OCI-LY7 (cell line): Measurements from ENCODE around the gene RMDN3. TPM values are rescaled to one million over a fixed set of nuclear protein-coding genes. Genes with fewer than 3 reads are reported as not detected.

Source experiments
- BruUV-seq: library from RNA; stranded (reverse); fragments of 400-500 nt; replicated peaks from 2 replicates; lab custom pipeline; 2021; lab: Mats Ljungman, UMichigan
- CTCF ChIA-PET: fragments of 300-600 bp; sonication (Branson Sonifier 250); formaldehyde crosslinking; loops from one replicate; lab custom pipeline; 2022; ENCODE audit warnings: antibody characterized with exemption; ENCODE audit not compliant: unreplicated experiment; lab: Charles Lee
- POLR2A ChIA-PET: fragments of 300-600 bp; sonication (Branson Sonifier 250); formaldehyde crosslinking; loops from one replicate; lab custom pipeline; 2022; ENCODE audit warnings: antibody characterized with exemption; lab: Charles Lee
- DNase-seq: peaks from one replicate; pipeline ENCODE4 v3.0.0-alpha.2; 2015; ENCODE audit warnings: low spot score
- H2AFZ ChIP-seq: fragments of 200-600 bp; sonication (generic), shearing (Covaris generic); 2 replicates; pipeline ENCODE4 v1.6.1; 2014; ENCODE audit warnings: mild to moderate bottlenecking, antibody characterized with exemption, low read length, moderate library complexity
- H3K27ac ChIP-seq: fragments of 200-600 bp; sonication (generic); 2 replicates; pipeline ENCODE4 v1.5.1; 2014; ENCODE audit warnings: mixed run types, low read depth, mild to moderate bottlenecking, moderate library complexity, low read length, inconsistent platforms; ENCODE audit not compliant: poor library complexity, severe bottlenecking
- H3K36me3 ChIP-seq: fragments of 200-600 bp; sonication (generic); 2 replicates; pipeline ENCODE4 v1.6.1; 2014; ENCODE audit warnings: mild to moderate bottlenecking, antibody characterized with exemption, low read length, moderate library complexity, mixed read lengths; ENCODE audit not compliant: insufficient read depth
- H3K4me1 ChIP-seq: fragments of 200-600 bp; sonication (generic); 2 replicates; pipeline ENCODE4 v1.5.1; 2014; ENCODE audit warnings: mild to moderate bottlenecking, low read length; ENCODE audit not compliant: insufficient read depth, poor library complexity, severe bottlenecking
- H3K4me2 ChIP-seq: fragments of 200-600 bp; sonication (generic); 2 replicates; pipeline ENCODE4 v1.6.1; 2014; ENCODE audit warnings: mild to moderate bottlenecking, low read length
- H3K4me3 ChIP-seq: fragments of 200-600 bp; sonication (generic); 2 replicates; pipeline ENCODE4 v1.5.1; 2014; ENCODE audit warnings: mild to moderate bottlenecking, low read depth, low read length; ENCODE audit not compliant: poor library complexity, severe bottlenecking
- H3K79me2 ChIP-seq: fragments of 200-600 bp; sonication (generic); 2 replicates; pipeline ENCODE4 v1.6.1; 2016; ENCODE audit warnings: low read depth, mild to moderate bottlenecking, low read length, moderate library complexity, mixed read lengths; ENCODE audit not compliant: insufficient read depth
- H3K9me2 ChIP-seq: fragments of 200-600 bp; sonication (generic); 2 replicates; pipeline ENCODE4 v1.6.1; 2016; ENCODE audit warnings: mild to moderate bottlenecking, low read length, mixed read lengths; ENCODE audit not compliant: insufficient read depth
- H3K9me3 ChIP-seq: fragments of 200-600 bp; sonication (generic); 2 replicates; pipeline ENCODE4 v1.6.1; 2014; ENCODE audit warnings: mild to moderate bottlenecking, mixed run types, low read length, mixed read lengths
- H4K20me1 ChIP-seq: fragments of 200-600 bp; sonication (generic); 2 replicates; pipeline ENCODE4 v1.6.1; 2014; ENCODE audit warnings: mild to moderate bottlenecking, antibody characterized with exemption, low read length, moderate library complexity, mixed read lengths; ENCODE audit not compliant: insufficient read depth
- CTCF ChIP-seq: fragments of 200-600 bp; sonication (generic); conservative IDR thresholded peaks from 2 replicates; pipeline ENCODE4 v1.5.1; 2014; ENCODE audit warnings: mild to moderate bottlenecking, antibody characterized with exemption, low read length, moderate library complexity, mixed read lengths
- EZH2phosphoT487 ChIP-seq: fragments of 200-600 bp; sonication (generic); IDR thresholded peaks from 2 replicates; pipeline ENCODE4 v1.6.1; 2018; ENCODE audit warnings: low read depth, borderline replicate concordance, mild to moderate bottlenecking, mixed run types, antibody characterized with exemption, low read length, moderate library complexity, mixed read lengths
- intact Hi-C: fragments of 100-400 bp; cut with micrococcal nuclease; formaldehyde crosslinking; loops from one replicate; pipeline ENCODE4 v1.10.0; 2022; ENCODE audit not compliant: unreplicated experiment
- total RNA-seq, 2 experiments: library from RNA; depleted of rRNA in 1 of 2; stranded (reverse); fragments of >200 nt in 1 of 2; shearing (Covaris generic) in 1 of 2; gene quantifications; 2 replicates each; pipeline ENCODE4 v1.2.3, GENCODE V29; 2014 to 2022

RMDN3 gene
- total RNA-seq, 2 experiments from 2014 or later: 10.7 to 23.7 TPM

- peak within 1 kb of the TSS; percentile 97 for H3K27ac ChIP-seq
- BruUV-seq: no TSS peak
- H2AFZ ChIP-seq: peak within 1 kb of the TSS; percentile 26; the same call in 1 of the 2 replicates
- intact Hi-C loops: loop anchor here (1.0 to 5.0 kb wide), 6 partner anchors 13 to 177 kb away; partner anchors contain the start of genes DNAJC17, KNL1, RAD51 and RMDN3
- POLR2A ChIA-PET: interaction anchor here (0.6 to 3.3 kb wide), 14 partner anchors 12 to 348 kb away, joined by 3 to 15 read pairs (median 4); partner anchors contain the start of genes CCDC32, DNAJC17, RPUSD2 and ZFYVE19
- no peak for TF ChIP-seq CTCF
- no peak for TF ChIP-seq EZH2phosphoT487
- no peaks in the 10 kb centered on the region for H4K20me1 ChIP-seq
- H3K4me2 ChIP-seq: peak within 1 kb of the TSS; percentile 80
- no peaks in the 10 kb centered on the region for H3K9me3 ChIP-seq
- CTCF ChIA-PET: interaction anchor here (0.5 to 1.8 kb wide), 6 partner anchors 12 to 122 kb away, joined by 3 to 5 read pairs (median 3); no protein-coding TSS in a partner anchor
- peaks cover 4% of the 10 kb centered on the region; the same call in 1 of the 2 replicates for H3K79me2 ChIP-seq
- peaks cover 50% of the 10 kb centered on the region; the same call in 1 of the 2 replicates for H3K36me3 ChIP-seq
- H3K4me1 ChIP-seq: peaks cover 59% of the 10 kb centered on the region
- H3K4me3 ChIP-seq: peak within 1 kb of the TSS; percentile 61
- no peaks in the 10 kb centered on the region for H3K9me2 ChIP-seq
- peak; percentile 94 for DNase-seq
Observed at GRCh38 chr15:40769274-40770146, 14.5 kb upstream of the RMDN3 start, which contains the start of gene C15orf62. Gene C15orf62, plus strand, starts transcription at chr15:40769980. Its CDS starts 516 bp downstream, at chr15:40770496.

- H3K36me3 ChIP-seq: peaks cover 47% of the 10 kb centered on the region; the same call in 1 of the 2 replicates
- H3K9me2 ChIP-seq: no peaks in the 10 kb centered on the region
- peak overlapping the region; percentile 80 for H3K4me2 ChIP-seq
- intact Hi-C loops: loop anchor here (1.0 to 5.0 kb wide), 6 partner anchors 13 to 176 kb away; partner anchors contain the start of genes DNAJC17, KNL1, RAD51 and RMDN3
- ChIA-PET CTCF (interaction anchor here (0.5 to 1.8 kb wide), 5 partner anchors 11 to 123 kb away, joined by 3 to 5 read pairs (median 3); no protein-coding TSS in a partner anchor), POLR2A (interaction anchor here (0.9 to 3.3 kb wide), 9 partner anchors 12 to 200 kb away, joined by 3 to 15 read pairs (median 4); partner anchors contain the start of genes DNAJC17, RPUSD2 and ZFYVE19)
- no TSS peak for BruUV-seq
- peak overlapping the region; percentile 26; the same call in 1 of the 2 replicates for H2AFZ ChIP-seq
- H3K79me2 ChIP-seq: peaks cover 4% of the 10 kb centered on the region; the same call in 1 of the 2 replicates
- H3K4me1 ChIP-seq: peaks cover 59% of the 10 kb centered on the region
- H4K20me1 ChIP-seq: no peaks in the 10 kb centered on the region
- TF ChIP-seq EZH2phosphoT487: no peak
- TF ChIP-seq CTCF: peak; percentile 62
- DNase-seq: peak; percentile 45
- H3K27ac ChIP-seq: peak overlapping the region; percentile 97
- no peaks in the 10 kb centered on the region for H3K9me3 ChIP-seq
- peak overlapping the region; percentile 61 for H3K4me3 ChIP-seq
Observed at GRCh38 chr15:40768521-40769273, 13.6 kb upstream of the RMDN3 start.
